NCI-H1436 (cell line): ENCODE results near the gene SKIDA1.

Experiments used
- DNase-seq: peaks from one replicate; lab custom pipeline; 2025; lab: John Stamatoyannopoulos, UW

SKIDA1 gene

GRCh38 chr10:21501731-21502347 lies 23.6 kb downstream of the SKIDA1 start:
- DNase-seq, result no peak

GRCh38 chr10:21501091-21501490 lies 24.4 kb downstream of the SKIDA1 start:
- no peak for DNase-seq

DNA sequence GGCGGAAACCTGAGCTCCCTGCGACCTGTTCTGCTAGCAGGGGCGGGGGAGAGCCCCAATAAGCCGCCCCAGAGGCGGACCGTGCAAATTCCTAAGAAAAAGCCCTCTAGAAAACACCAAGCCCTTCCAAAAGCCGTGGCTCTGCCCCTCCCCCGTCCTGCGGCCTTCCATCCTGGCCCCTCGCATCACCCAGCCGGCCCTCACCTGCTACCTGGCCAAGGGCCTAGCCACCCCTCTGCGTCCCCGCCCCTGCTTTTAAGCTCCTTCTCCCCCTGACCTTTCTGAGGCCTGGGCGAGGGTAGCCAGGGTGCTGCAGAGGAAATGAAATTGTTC lies 24.9 kb downstream of the SKIDA1 start:
- no peak for DNase-seq

GRCh38 chr10:21499701-21500577 lies 25.5 kb downstream of the SKIDA1 start:
- no peak for DNase-seq

GRCh38 chr10:21498986-21499385 lies 26.5 kb downstream of the SKIDA1 start:
- DNase-seq, result no peak

GRCh38 chr10:21498377-21498776 lies 27.1 kb downstream of the SKIDA1 start:
- no peak for DNase-seq

GRCh38 chr10:21497177-21497807 lies 28.2 kb downstream of the SKIDA1 start:
- peak; percentile 73 for DNase-seq

DNA sequence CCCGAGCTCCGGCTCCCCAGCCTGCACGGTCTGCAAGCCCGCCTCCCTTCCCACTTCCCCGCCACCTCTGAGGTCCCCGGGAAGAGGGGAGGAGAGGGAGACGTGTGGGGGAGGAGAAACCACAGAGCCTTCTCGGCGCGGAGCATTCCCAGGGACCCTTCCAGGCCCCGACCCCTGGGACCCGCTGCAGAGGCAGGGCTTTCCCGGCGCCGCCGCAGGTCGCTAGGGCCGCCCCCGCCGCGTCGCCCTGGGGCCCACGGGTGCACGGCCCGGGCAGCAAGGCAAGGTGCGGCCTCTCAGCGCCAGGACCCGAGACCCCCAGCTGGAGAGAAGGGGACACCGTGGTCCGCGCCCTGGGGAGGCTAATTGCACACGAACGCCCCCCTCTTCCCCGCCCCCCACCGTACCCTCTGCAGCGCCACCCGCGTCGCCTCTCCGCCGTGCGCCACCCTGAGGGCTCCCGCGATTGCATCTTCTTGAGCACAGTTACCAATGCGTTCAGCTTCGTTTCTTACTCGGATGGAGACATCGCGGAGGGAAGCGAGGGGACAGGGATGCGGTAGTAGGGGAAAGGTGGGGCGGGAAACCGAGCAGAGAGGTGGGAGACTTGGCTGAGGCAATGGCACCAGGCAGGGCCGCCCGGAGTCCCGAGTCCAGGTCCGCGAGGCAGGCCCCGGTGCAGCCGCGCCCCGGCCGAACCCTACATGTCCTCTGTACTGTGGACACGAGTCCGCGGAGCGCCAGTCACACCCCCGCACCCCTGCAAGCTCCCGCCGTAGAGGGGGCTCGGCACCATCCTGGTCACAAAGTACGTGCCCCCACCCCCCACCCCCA lies 28.9 kb downstream of the SKIDA1 start:
- peak; percentile 51 for DNase-seq

DNA sequence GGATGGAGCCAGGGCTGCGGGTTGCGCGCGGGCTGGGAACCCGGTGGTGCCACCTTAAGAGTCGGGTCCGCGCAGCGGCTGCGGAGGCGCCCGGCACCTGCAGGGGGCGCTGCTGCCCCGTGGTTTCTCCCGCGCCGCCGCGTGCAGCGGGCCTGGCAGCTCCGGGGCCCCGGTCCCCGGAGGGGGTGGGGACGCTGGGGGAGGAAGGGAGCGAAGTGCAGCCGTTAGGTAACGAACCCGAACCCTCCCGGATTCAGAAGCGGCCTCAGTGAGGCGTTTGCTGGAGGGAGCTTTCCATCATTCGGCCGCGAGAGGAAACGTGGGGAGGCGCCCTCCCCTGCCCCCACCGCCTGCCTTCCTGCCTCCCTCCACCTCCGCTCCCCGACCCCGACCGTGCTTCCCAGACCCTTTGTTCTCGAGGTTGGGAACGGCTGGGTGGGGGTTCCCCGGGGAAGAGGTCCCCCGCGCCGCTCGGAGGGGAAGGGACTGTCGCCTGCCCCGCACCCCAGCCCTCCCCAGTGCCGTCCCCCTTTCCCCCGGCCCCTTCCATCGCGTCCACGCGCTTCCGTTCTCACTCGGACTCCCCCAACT lies 29.6 kb downstream of the SKIDA1 start:
- DNase-seq, result peak; percentile 85

- DNase-seq, result no peak
Measured at GRCh38 chr10:21495002-21495751, 30.3 kb downstream of the SKIDA1 start.

DNA sequence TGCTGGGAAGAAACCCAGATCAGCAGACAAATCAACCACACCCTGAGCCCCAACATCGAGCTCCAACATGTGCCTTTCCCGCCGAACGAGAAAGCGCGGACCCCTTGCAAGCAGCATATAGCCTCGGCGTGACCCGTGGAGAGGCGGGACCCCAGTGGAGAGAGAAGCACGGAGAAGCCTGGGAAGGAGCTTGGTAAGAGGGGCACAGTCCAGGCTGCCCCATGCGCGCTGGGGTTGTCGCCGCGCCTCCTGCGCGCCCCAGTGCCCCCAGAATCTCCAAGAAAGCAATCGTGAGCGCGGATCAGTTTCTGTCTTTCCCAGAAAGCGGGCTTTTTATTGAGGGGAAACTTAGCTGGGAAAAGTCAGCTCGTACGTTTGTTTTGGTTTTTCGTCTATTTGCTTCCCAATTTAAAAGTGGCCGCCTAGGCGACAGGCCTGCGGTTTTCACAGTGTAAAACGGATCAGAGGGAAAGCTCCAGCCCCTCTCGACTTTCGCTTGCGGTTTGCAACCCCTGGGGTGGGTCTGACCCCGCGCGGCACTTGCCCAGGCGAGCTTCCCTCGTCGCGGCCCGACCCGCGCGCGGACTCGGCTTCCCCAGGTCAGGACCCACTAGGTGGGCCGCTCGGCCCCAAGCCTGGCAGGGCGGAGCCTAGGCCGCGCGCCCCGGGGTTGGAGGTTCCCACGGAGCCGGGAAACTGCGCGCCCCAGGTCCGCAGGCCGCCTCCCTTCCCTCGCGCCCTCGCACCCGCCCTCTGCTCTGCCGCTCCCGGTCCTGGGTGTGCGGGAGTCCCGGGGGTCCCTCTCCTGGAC lies 31.1 kb downstream of the SKIDA1 start:
- no peak for DNase-seq

DNA sequence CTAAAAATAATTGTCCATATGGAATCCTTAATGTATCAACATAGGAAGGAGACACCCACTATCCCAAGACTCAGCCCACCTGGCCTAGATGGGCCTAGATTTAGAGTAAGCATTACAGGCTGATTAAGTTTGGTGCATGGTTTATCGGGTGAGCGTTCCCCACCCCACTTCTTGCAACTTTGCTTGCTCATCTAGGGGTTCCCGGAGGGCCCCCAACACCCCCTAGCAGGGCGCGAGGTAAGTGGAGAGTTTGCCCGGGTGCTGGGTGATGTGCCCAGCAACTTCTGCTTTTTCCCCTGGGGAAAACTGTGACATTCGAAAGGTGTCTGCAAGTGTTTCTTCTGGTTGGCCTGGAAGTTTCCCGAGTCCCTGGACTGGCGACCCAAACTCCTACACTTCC lies 31.7 kb downstream of the SKIDA1 start:
- DNase-seq, result no peak

DNA sequence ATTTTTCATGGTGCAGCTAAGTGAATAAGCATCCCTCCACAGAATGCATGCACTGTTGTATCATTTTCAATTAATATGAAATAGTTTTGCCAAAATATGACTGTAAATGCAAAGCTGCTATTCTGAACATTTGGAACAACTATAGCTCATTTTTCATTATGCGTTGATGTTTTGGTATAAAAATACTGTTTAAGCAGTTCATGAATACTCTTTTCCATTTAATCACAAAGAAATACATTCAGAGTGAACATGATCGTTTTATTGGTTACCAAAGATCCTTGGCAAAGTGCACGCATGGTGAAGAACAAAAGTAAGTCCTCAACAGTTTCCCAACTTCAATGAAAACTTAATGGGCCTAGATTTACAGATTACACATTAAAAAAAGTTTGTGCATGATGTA lies 33.1 kb downstream of the SKIDA1 start:
- no peak for DNase-seq

GRCh38 chr10:21490711-21491105 lies 34.8 kb downstream of the SKIDA1 start:
- no peak for DNase-seq

GRCh38 chr10:21490028-21490710 lies 35.3 kb downstream of the SKIDA1 start:
- no peak for DNase-seq

- no peak for DNase-seq
Measured at GRCh38 chr10:21488957-21489446, 36.5 kb downstream of the SKIDA1 start.

DNA sequence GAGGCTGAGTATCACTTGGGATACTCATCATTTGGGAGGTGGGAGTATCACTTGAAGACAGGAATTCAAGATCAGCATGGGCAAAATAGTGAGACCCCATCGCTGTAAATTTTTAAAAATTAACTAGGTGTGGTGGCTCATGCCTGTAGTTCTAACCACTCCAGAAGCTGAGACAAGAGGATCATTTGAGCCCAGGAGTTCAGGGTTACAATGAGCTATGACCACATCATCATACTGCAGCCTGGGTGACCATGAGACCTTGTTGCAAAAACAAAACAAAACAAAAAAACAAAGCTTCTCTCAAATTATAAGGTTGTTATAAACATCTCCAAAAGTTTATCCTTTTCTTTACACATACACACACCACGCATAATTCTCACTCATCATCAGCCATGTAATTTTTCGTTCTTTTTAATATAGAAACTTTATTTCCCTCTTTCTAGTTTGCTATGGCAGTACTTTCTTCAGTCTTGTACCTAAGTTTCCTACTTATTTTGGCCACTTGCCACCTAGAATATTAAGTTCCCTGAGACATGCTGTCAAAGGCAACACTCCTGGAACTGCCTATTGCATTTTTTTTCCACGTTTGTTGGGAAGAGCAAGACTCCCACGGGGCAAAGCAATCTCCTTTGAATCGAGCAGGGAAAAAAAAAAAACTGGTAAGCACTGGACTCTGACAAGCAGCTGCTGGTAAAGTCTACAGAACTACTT lies 37.1 kb downstream of the SKIDA1 start:
- no peak for DNase-seq

DNA sequence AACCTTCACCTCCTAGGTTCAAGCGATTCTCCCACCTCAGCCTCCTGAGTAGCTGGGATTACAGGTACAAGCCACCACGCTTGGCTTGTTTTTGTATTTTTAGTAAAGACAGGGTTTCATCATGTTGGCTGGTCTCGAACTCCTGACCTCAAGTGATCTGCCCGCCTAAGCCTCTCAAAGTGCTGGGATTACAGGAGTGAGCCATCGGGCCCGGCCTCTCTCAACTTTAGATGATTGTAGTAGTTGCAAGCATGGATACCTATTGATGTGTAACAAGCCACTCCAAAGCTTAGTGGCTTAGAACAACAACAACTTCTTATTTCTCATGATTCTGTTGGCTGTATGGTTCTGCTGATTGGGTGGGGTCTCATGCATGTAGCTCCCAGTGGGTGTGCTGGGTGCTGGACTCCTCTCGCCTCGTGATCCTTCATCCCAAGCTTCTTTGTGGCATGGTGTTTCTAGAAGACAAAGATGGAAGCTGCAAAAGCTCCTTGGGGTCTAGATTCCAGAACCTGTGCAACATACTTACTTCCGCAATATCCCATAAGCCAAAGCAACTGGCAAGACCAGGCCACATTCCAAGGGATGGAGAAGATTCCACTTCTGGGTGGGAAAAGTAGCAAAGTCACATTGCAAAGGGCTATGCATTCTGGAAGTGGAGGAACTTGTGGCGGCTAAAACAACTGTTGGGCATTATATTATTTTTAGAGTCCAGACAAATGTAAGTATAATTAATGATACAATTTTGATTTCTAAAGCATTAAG lies 37.9 kb downstream of the SKIDA1 start:
- no peak for DNase-seq
